Stomach (tissue), 9 donors: ENCODE data around the gene PSD2. TPM values are rescaled to one million over a fixed set of nuclear protein-coding genes. Genes with fewer than 3 reads are reported as not detected.

Source experiments
- DNase-seq, 2 donors: peaks; one replicate each; pipeline versions ENCODE4 v3.0.0 to v3.0.0-alpha.2; 2013 to 2019
- H3K27ac ChIP-seq, 5 donors: fragments of 200-600 bp in 4 of 5; sonication (generic) in 4 of 5; one replicate each; pipeline ENCODE4 v1.5.1; 2013 to 2019; ENCODE audit warnings: mild to moderate bottlenecking in 1 of 5, moderate library complexity in 1 of 5
- H3K27me3 ChIP-seq, 3 donors: fragments of 200-600 bp; sonication (generic); one replicate each; pipeline ENCODE4 v1.5.1; 2017 to 2019; ENCODE audit warnings: mixed run types in 1 of 3
- H3K36me3 ChIP-seq, 4 donors: fragments of 200-600 bp; sonication (generic); 1 replicate in 3 of 4; 2 replicates in 1 of 4; pipeline ENCODE4 v1.5.1; 2016 to 2019
- H3K4me1 ChIP-seq, 4 donors: fragments of 200-600 bp; sonication (generic); one replicate each; pipeline ENCODE4 v1.5.1; 2016 to 2019
- H3K4me3 ChIP-seq, 4 donors: fragments of 200-600 bp; sonication (generic) in 3 of 4; one replicate each; pipeline ENCODE4 v1.5.1; 2016 to 2019; ENCODE audit warnings: mild to moderate bottlenecking in 1 of 4
- H3K9me3 ChIP-seq, 4 donors: fragments of 200-600 bp; sonication (generic); one replicate each; pipeline ENCODE4 v1.5.1; 2016 to 2019
- CTCF ChIP-seq, 7 experiments: fragments of 450-650 bp in 4 of 7; fragments of 200-600 bp in 3 of 7; sonication (generic) in 3 of 7; IDR thresholded peaks; one replicate each; pipeline ENCODE4 v1.5.1; 2016 to 2019; ENCODE audit warnings: antibody characterized with exemption in 7 of 7, control low read depth in 2 of 7, mild to moderate bottlenecking in 1 of 7
- EP300 ChIP-seq: sonication (generic); formaldehyde crosslinking; IDR thresholded peaks from one replicate; pipeline ENCODE4 v1.6.1; 2017; ENCODE audit warnings: antibody characterized with exemption
- POLR2A ChIP-seq, 4 donors: fragments of 450-650 bp; IDR thresholded peaks; one replicate each; pipeline ENCODE4 v1.6.1; 2016; ENCODE audit warnings: antibody characterized with exemption in 4 of 4, control low read depth in 2 of 4, mild to moderate bottlenecking in 1 of 4, moderate library complexity in 1 of 4
- POLR2AphosphoS5 ChIP-seq, 3 donors: sonication (generic); formaldehyde crosslinking; IDR thresholded peaks; one replicate each; pipeline ENCODE4 v1.6.1; 2016; ENCODE audit warnings: antibody characterized with exemption in 3 of 3
- WGBS, 5 donors: extraction: QIAGEN DNeasy Blood & Tissue Kit in 3 of 5; methylation state at CpG; one replicate each; pipeline versions ENCODE4 v1.1.5 to v1.1.7; 2013 to 2018; 5-methylcytosine and 5-hydroxymethylcytosine counted together
- intact Hi-C: fragments of 100-400 bp; cut with DNase I; formaldehyde crosslinking; loops from one replicate; pipeline ENCODE4 v1.15.1; 2023; ENCODE audit warnings: low total_unique reads
- polyA plus RNA-seq, 3 donors: library from polyadenylated mRNA; stranded (reverse); fragments of 200-250 nt; gene quantifications; one replicate each; pipeline ENCODE4 v1.2.3, GENCODE V29; 2013
- total RNA-seq, 5 donors: library from RNA; depleted of rRNA; stranded (reverse); fragments of >200 nt; gene quantifications; one replicate each; pipeline versions ENCODE4 v1.1.0 to v1.2.3, GENCODE V29; 2014 to 2016
- donor health status: healthy with polysubstance abuse.
- donor health status: Bipolar disorder and iron deficiency.
- donor health status: healthy.

The PSD2 gene
- total and polyA plus RNA-seq, 8 donors: 0.05 to 0.73 TPM; not detected in 6

GRCh38 chr5:139875957-139876356 is 80.3 kb downstream of the PSD2 start:
- no peaks in the 10 kb centered on the region for H3K36me3 ChIP-seq
- no peak overlapping the region for H3K4me3 ChIP-seq
- intact Hi-C loops: no loop called here
- DNase-seq: no peak
- H3K27me3 ChIP-seq: no peaks in the 10 kb centered on the region
- H3K9me3 ChIP-seq: no peaks in the 10 kb centered on the region
- peaks cover 0 to 10% (median 4%) of the 10 kb centered on the region in 4 donors for H3K4me1 ChIP-seq
- TF ChIP-seq EP300 (no peak), POLR2A (IDR thresholded peaks at IDR 0.05) (no peak), POLR2AphosphoS5 (IDR thresholded peaks at IDR 0.05) (no peak), CTCF (IDR thresholded peaks at IDR 0.05) (no peak)
- 71 to 96% (median 89%) methylated on average over 2 of the region's 2 CpGs for WGBS, 5 donors
- no peak overlapping the region for H3K27ac ChIP-seq

DNA sequence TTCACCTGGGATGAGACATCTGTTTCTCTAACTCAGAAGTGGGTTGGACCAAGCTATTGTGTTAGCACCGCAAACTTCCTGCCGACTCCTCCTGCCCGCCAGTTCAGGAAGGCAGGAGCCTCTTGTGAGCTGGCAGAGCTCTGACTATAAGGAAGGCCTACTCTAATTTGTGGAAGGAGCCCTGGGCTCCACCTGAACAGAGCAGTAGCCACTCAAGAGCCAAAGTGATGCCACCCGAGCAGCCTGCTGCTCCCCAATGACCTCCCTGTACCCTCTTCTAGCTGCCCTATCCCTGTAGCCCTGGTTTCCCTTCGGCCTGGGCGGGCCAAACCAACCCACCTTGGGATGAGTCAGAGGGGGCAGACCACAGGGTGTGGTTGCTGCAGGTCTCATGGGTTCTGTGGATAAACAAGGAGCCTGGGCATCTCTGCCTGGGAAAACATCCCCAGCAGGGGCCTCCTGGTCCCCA is 81.6 kb downstream of the PSD2 start:
- DNase-seq: peak in 1 of 2 donors; percentile 41
- 68 to 88% (median 72%) methylated on average over 6 of the region's 6 CpGs for WGBS, 5 donors
- H3K9me3 ChIP-seq: no peaks in the 10 kb centered on the region
- intact Hi-C loops: no loop called here
- no peaks in the 10 kb centered on the region for H3K27me3 ChIP-seq
- no peaks in the 10 kb centered on the region for H3K36me3 ChIP-seq
- no peak overlapping the region for H3K27ac ChIP-seq
- TF ChIP-seq EP300 (no peak), CTCF (IDR thresholded peaks at IDR 0.05) (no peak), POLR2AphosphoS5 (IDR thresholded peaks at IDR 0.05) (no peak), POLR2A (IDR thresholded peaks at IDR 0.05) (no peak)
- H3K4me3 ChIP-seq: no peak overlapping the region
- peaks cover 0 to 17% (median 6%) of the 10 kb centered on the region in 4 donors for H3K4me1 ChIP-seq

GRCh38 chr5:139878093-139878492 is 82.5 kb downstream of the PSD2 start:
- no peaks in the 10 kb centered on the region for H3K36me3 ChIP-seq
- H3K4me3 ChIP-seq: no peak overlapping the region
- H3K4me1 ChIP-seq: peaks cover 0 to 17% (median 6%) of the 10 kb centered on the region in 4 donors
- H3K9me3 ChIP-seq: no peaks in the 10 kb centered on the region
- no peak overlapping the region for H3K27ac ChIP-seq
- TF ChIP-seq POLR2A (IDR thresholded peaks at IDR 0.05) (no peak), EP300 (no peak), POLR2AphosphoS5 (IDR thresholded peaks at IDR 0.05) (no peak), CTCF (IDR thresholded peaks at IDR 0.05) (no peak)
- 92 to 100% (median 94%) methylated on average over 2 to 3 of the region's 3 CpGs for WGBS, 5 donors
- no peaks in the 10 kb centered on the region for H3K27me3 ChIP-seq
- DNase-seq: no peak
- intact Hi-C loops: no loop called here

- peaks cover 0 to 17% (median 6%) of the 10 kb centered on the region in 4 donors for H3K4me1 ChIP-seq
- TF ChIP-seq POLR2AphosphoS5 (IDR thresholded peaks at IDR 0.05): no peak
- no peak overlapping the region for H3K4me3 ChIP-seq
- H3K36me3 ChIP-seq: peaks cover 0 to 5% (median 0%) of the 10 kb centered on the region in 4 donors
- DNase-seq: peak in 1 of 2 donors; percentile 65
- intact Hi-C loops: no loop called here
- WGBS, 5 donors: 28 to 59% (median 53%) methylated on average over 18 of the region's 18 CpGs
- no peaks in the 10 kb centered on the region for H3K9me3 ChIP-seq
- H3K27me3 ChIP-seq: no peaks in the 10 kb centered on the region
- no peak overlapping the region for H3K27ac ChIP-seq
Measured at GRCh38 chr5:139880416-139881142, 85.0 kb downstream of the PSD2 start.
